ENCODE results near the gene CD300LG.

DNA sequence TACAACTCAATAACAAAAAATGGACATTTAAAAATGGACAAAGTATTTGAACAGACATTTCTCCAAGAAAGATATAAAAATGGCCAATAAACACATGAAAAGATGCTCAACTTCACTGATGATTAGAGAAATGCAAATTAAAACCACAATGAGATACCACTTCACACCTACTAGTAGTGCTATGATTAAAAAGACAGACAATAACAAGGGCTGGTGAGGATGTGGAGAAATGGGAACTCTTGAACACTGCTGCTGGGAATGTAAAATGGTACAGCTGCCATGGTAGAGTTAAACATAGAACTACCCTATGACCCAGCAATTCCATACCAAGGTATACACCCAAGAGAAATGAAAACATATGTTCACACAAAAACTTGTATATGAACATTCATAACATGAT is 41.9 kb upstream of the CD300LG start:
- no peak for TF ChIP-seq GATA2 (IDR thresholded peaks at IDR 0.05; ENCODE audit: low read depth, low read length)
- no peak for TF ChIP-seq GATA3 (IDR thresholded peaks at IDR 0.05; ENCODE audit: low read depth, low read length)

Data from SH-SY5Y (cell line).